Fibroblast of lung (primary cell): ENCODE results near the gene TPD52L1. TPM values are rescaled to one million over a fixed set of nuclear protein-coding genes. Genes with fewer than 3 reads are reported as not detected.

Experiments used
- DNase-seq, 2 donors: peaks; one replicate each; pipeline versions ENCODE4 v3.0.0 to v3.0.0-alpha.2; 2010; ENCODE audit warnings: low read depth in 2 of 2
- H2AFZ ChIP-seq: 2 replicates; pipeline ENCODE4 v1.5.1; 2012; ENCODE audit warnings: low read length, control low read depth, inconsistent platforms
- H3K27ac ChIP-seq: 2 replicates; pipeline ENCODE4 v1.5.1; 2011; ENCODE audit warnings: low read length, control low read depth; ENCODE audit not compliant: insufficient read depth
- H3K27me3 ChIP-seq: 2 replicates; pipeline ENCODE4 v1.5.1; 2011; ENCODE audit warnings: mild to moderate bottlenecking, low read length; ENCODE audit not compliant: control insufficient read depth, insufficient read depth
- H3K36me3 ChIP-seq: 2 replicates; pipeline ENCODE4 v1.5.1; 2011; ENCODE audit warnings: low read length; ENCODE audit not compliant: control insufficient read depth, insufficient read depth
- H3K4me1 ChIP-seq: 2 replicates; pipeline ENCODE4 v1.5.1; 2011; ENCODE audit warnings: low read length; ENCODE audit not compliant: control insufficient read depth, insufficient read depth; ENCODE audit errors: extremely low read depth
- H3K4me2 ChIP-seq: 2 replicates; pipeline ENCODE4 v1.5.1; 2011; ENCODE audit warnings: low read length, control low read depth; ENCODE audit not compliant: insufficient read depth; ENCODE audit errors: extremely low read depth
- H3K4me3 ChIP-seq, 4 experiments: fragments of 200-600 bp in 1 of 4; sonication (generic) in 1 of 4; replicated peaks in 1 of 4; 2 replicates each; pipeline ENCODE4 v1.5.1; 2011 to 2016; ENCODE audit warnings: low read length in 4 of 4, low read depth in 3 of 4, mild to moderate bottlenecking in 3 of 4, control low read depth in 2 of 4, inconsistent platforms in 1 of 4, mixed read lengths in 1 of 4; ENCODE audit not compliant: insufficient read depth in 1 of 4; ENCODE audit errors: control extremely low read depth in 1 of 4
- H3K79me2 ChIP-seq: 2 replicates; pipeline ENCODE4 v1.5.1; 2012; ENCODE audit warnings: mild to moderate bottlenecking, low read length, inconsistent platforms; ENCODE audit not compliant: control insufficient read depth, insufficient read depth
- H3K9ac ChIP-seq: 2 replicates; pipeline ENCODE4 v1.5.1; 2011; ENCODE audit warnings: mild to moderate bottlenecking, low read length, control low read depth; ENCODE audit not compliant: insufficient read depth
- H3K9me3 ChIP-seq: 2 replicates; pipeline ENCODE4 v1.5.1; 2012; ENCODE audit warnings: low read depth, low read length; ENCODE audit not compliant: control insufficient read depth, insufficient read depth
- H4K20me1 ChIP-seq: 2 replicates; pipeline ENCODE4 v1.5.1; 2011; ENCODE audit warnings: low read length; ENCODE audit not compliant: control insufficient read depth, insufficient read depth; ENCODE audit errors: extremely low read depth
- CTCF ChIP-seq, 2 donors: IDR thresholded peaks in 1 of 2; conservative IDR thresholded peaks in 1 of 2; 1 replicate in 1 of 2; 2 replicates in 1 of 2; pipeline ENCODE4 v1.5.1; 2011 to 2012; ENCODE audit warnings: low read length in 2 of 2, control low read depth in 1 of 2, inconsistent platforms in 1 of 2, low read depth in 1 of 2, mild to moderate bottlenecking in 1 of 2
- EZH2 ChIP-seq: IDR thresholded peaks from 2 replicates; pipeline ENCODE4 v1.5.1; 2012; ENCODE audit warnings: low read length, control low read depth, mild to moderate bottlenecking; ENCODE audit errors: missing control alignments
- polyA plus RNA-seq, 2 donors: library from polyadenylated mRNA; depleted of rRNA in 1 of 2; stranded (reverse) in 1 of 2; unstranded in 1 of 2; fragments of >200 nt; gene quantifications; 2 replicates each; pipeline ENCODE4 v1.2.1, GENCODE V29; 2011 to 2012; ENCODE audit warnings: missing spikeins in 1 of 2
- total RNA-seq: library from RNA; depleted of rRNA; stranded (reverse); fragments of >200 nt; gene quantifications from 2 replicates; pipeline ENCODE4 v1.2.1, GENCODE V29; 2014

Gene TPD52L1
- total and polyA plus RNA-seq, 2 donors (not counting 1 experiment from before 2014, with no cell fraction given): 41.0 to 75.9 TPM

- Histone ChIP-seq H3K4me2 (no peak overlapping the region), H3K36me3 (peaks cover 8% of the 10 kb centered on the region), H2AFZ (no peak overlapping the region), H3K27me3 (no peaks in the 10 kb centered on the region), H3K4me3 (no peak overlapping the region), H3K27ac (no peak overlapping the region), H3K4me1 (no peaks in the 10 kb centered on the region), H4K20me1 (no peaks in the 10 kb centered on the region), H3K9ac (no peak overlapping the region), H3K79me2 (no peaks in the 10 kb centered on the region), H3K9me3 (no peaks in the 10 kb centered on the region)
- no peak for TF ChIP-seq EZH2
- no peak for TF ChIP-seq CTCF (conservative IDR thresholded peaks at IDR 0.05 in 1 of 2, IDR thresholded peaks at IDR 0.05 in 1 of 2; ENCODE audit: low read depth in 1 of 2, low read length in 2 of 2)
- peak in 1 of 2 donors; percentile 82 for DNase-seq
Measured at GRCh38 chr6:125273965-125274364, 120.4 kb downstream of the TPD52L1 start.

- H3K4me3 ChIP-seq: no peak overlapping the region
- no peaks in the 10 kb centered on the region for H3K79me2 ChIP-seq
- H3K9ac ChIP-seq: no peak overlapping the region
- H3K4me2 ChIP-seq: no peak overlapping the region
- H3K36me3 ChIP-seq: peaks cover 8% of the 10 kb centered on the region
- DNase-seq: no peak
- no peaks in the 10 kb centered on the region for H4K20me1 ChIP-seq
- no peak overlapping the region for H2AFZ ChIP-seq
- no peak overlapping the region for H3K27ac ChIP-seq
- H3K9me3 ChIP-seq: no peaks in the 10 kb centered on the region
- H3K4me1 ChIP-seq: no peaks in the 10 kb centered on the region
- H3K27me3 ChIP-seq: no peaks in the 10 kb centered on the region
- TF ChIP-seq EZH2 (no peak), CTCF (conservative IDR thresholded peaks at IDR 0.05 in 1 of 2, IDR thresholded peaks at IDR 0.05 in 1 of 2; ENCODE audit: low read depth in 1 of 2, low read length in 2 of 2) (no peak)
Measured at GRCh38 chr6:125274935-125275334, 121.4 kb downstream of the TPD52L1 start.

DNA sequence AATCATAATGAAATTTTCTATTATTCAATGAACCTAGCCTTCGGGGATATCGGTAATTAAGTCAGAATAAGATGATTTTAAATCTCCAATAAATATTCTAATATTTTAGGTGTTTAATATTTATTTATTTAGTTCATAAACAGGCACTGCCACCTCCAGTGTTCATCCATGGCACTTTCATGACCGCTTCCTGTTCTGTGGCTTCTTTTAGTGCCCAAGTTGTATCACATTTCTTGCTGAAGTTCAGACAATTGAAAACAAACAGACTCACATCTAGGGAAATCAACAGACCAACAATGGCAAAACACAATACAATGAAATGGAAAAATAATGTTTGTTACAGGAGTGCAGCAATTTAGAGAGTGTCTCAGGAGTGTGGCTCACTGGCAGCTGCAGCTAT, 122.2 kb downstream of the TPD52L1 start:
- no peak for DNase-seq
- Histone ChIP-seq H4K20me1 (no peaks in the 10 kb centered on the region), H3K27me3 (no peaks in the 10 kb centered on the region), H3K9me3 (no peaks in the 10 kb centered on the region), H3K4me1 (no peaks in the 10 kb centered on the region), H3K36me3 (peaks cover 8% of the 10 kb centered on the region), H2AFZ (no peak overlapping the region), H3K4me2 (no peak overlapping the region), H3K9ac (no peak overlapping the region), H3K27ac (no peak overlapping the region), H3K79me2 (no peaks in the 10 kb centered on the region), H3K4me3 (no peak overlapping the region)
- TF ChIP-seq EZH2 (no peak), CTCF (conservative IDR thresholded peaks at IDR 0.05 in 1 of 2, IDR thresholded peaks at IDR 0.05 in 1 of 2; ENCODE audit: low read depth in 1 of 2, low read length in 2 of 2) (no peak)
